Lower leg skin (tissue), 3 donors: ENCODE results near the gene CD1D.

ENCODE experiments used
- POLR2A ChIP-seq, 2 donors: fragments of 450-650 bp; IDR thresholded peaks; one replicate each; pipeline ENCODE4 v1.6.1; 2016 to 2017; ENCODE audit warnings: antibody characterized with exemption in 2 of 2, mild to moderate bottlenecking in 1 of 2, moderate library complexity in 1 of 2
- TF ChIP-seq, protein P1 (sequence below), 3 donors: fragments of 450-650 bp; IDR thresholded peaks; one replicate each; pipeline ENCODE4 v1.5.1; 2016; ENCODE audit warnings: antibody characterized with exemption in 3 of 3, mild to moderate bottlenecking in 3 of 3, moderate library complexity in 2 of 3

- TF ChIP-seq POLR2A (IDR thresholded peaks at IDR 0.05), result no peak
- TF ChIP-seq, protein P1, sequence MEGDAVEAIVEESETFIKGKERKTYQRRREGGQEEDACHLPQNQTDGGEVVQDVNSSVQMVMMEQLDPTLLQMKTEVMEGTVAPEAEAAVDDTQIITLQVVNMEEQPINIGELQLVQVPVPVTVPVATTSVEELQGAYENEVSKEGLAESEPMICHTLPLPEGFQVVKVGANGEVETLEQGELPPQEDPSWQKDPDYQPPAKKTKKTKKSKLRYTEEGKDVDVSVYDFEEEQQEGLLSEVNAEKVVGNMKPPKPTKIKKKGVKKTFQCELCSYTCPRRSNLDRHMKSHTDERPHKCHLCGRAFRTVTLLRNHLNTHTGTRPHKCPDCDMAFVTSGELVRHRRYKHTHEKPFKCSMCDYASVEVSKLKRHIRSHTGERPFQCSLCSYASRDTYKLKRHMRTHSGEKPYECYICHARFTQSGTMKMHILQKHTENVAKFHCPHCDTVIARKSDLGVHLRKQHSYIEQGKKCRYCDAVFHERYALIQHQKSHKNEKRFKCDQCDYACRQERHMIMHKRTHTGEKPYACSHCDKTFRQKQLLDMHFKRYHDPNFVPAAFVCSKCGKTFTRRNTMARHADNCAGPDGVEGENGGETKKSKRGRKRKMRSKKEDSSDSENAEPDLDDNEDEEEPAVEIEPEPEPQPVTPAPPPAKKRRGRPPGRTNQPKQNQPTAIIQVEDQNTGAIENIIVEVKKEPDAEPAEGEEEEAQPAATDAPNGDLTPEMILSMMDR (IDR thresholded peaks at IDR 0.05), result no peak
These were observed 33.3 kb upstream of the CD1D start for GRCh38 chr1:158147401-158147800.
